ENCODE results near the gene SPRYD4.

GRCh38 chr12:56476972-56477432 lies 8.6 kb downstream of the SPRYD4 start:
- TF ChIP-seq EP300 (IDR thresholded peaks at IDR 0.05): no peak
- TF ChIP-seq CTCF (IDR thresholded peaks at IDR 0.05): no peak
- TF ChIP-seq POLR2A (IDR thresholded peaks at IDR 0.05; ENCODE audit: low read depth): no peak

Measured in esophagus muscularis mucosa (tissue), 4 donors.